Globus pallidus (tissue), 1 donor: ENCODE results near the gene GSPT2.
"Not testable (repeated sequence)": the region's sequence is repeated elsewhere in the genome, so short reads cannot be mapped to it uniquely, and the experiment has no call there.

Experiments used
- DNase-seq: peaks from one replicate; pipeline ENCODE4 v3.0.0-alpha.2; 2015; ENCODE audit warnings: low spot score

GSPT2 gene

GRCh38 chrX:51743179-51743957 is at the start of gene GSPT2:
GSPT2 (plus strand) TSS chrX:51743442; CDS start chrX:51743627, 185 bp downstream.
- peak; percentile 67 for DNase-seq

GRCh38 chrX:51694254-51694653 is 49.0 kb upstream of the GSPT2 start:
- DNase-seq = no peak

GRCh38 chrX:51697397-51697796 is 45.8 kb upstream of the GSPT2 start:
- DNase-seq = no peak

- not testable (repeated sequence) for DNase-seq
Observed at GRCh38 chrX:51710277-51711164, 32.7 kb upstream of the GSPT2 start, which contains the start of gene CENPVL1. CENPVL1 (plus strand) TSS chrX:51710512; CDS start chrX:51710512, 0 bp downstream.

GRCh38 chrX:51712943-51713647 is 30.1 kb upstream of the GSPT2 start:
- not testable (repeated sequence) for DNase-seq

GRCh38 chrX:51728202-51728601 is 15.0 kb upstream of the GSPT2 start:
- DNase-seq = no peak

GRCh38 chrX:51737091-51737490 is 6.2 kb upstream of the GSPT2 start:
- DNase-seq = no peak

- DNase-seq = no peak
Observed at GRCh38 chrX:51742586-51742985, 656 bp upstream of the GSPT2 start.

- DNase-seq = no peak
Observed at GRCh38 chrX:51747671-51748070, 4.4 kb downstream of the GSPT2 start.

GRCh38 chrX:51759055-51759839 is 16.0 kb downstream of the GSPT2 start:
- no peak for DNase-seq

GRCh38 chrX:51760657-51761056 is 17.4 kb downstream of the GSPT2 start:
- no peak for DNase-seq

GRCh38 chrX:51766546-51766945 is 23.3 kb downstream of the GSPT2 start:
- DNase-seq = no peak

GRCh38 chrX:51776851-51777250 is 33.6 kb downstream of the GSPT2 start:
- no peak for DNase-seq

- no peak for DNase-seq
Observed at GRCh38 chrX:51779306-51779705, 36.1 kb downstream of the GSPT2 start.

- DNase-seq = no peak
Observed at GRCh38 chrX:51795136-51795535, 51.9 kb downstream of the GSPT2 start.
